Erythroblast (primary cell): Measurements from ENCODE around the gene BCKDHB.

Source experiments
- GATA1 ChIP-seq: IDR thresholded peaks from 2 replicates; pipeline ENCODE4 v1.6.1; 2011; ENCODE audit warnings: low read depth, mild to moderate bottlenecking, control low read depth, low read length, moderate library complexity
- POLR2A ChIP-seq: IDR thresholded peaks from 2 replicates; pipeline ENCODE4 v1.6.1; 2011; ENCODE audit warnings: mild to moderate bottlenecking, low read length

GRCh38 chr6:80338201-80338836 lies 231.8 kb downstream of the BCKDHB start:
- no peak for TF ChIP-seq POLR2A
- no peak for TF ChIP-seq GATA1
